ENCODE data around the gene ATG2A.

ATG2A gene

DNA sequence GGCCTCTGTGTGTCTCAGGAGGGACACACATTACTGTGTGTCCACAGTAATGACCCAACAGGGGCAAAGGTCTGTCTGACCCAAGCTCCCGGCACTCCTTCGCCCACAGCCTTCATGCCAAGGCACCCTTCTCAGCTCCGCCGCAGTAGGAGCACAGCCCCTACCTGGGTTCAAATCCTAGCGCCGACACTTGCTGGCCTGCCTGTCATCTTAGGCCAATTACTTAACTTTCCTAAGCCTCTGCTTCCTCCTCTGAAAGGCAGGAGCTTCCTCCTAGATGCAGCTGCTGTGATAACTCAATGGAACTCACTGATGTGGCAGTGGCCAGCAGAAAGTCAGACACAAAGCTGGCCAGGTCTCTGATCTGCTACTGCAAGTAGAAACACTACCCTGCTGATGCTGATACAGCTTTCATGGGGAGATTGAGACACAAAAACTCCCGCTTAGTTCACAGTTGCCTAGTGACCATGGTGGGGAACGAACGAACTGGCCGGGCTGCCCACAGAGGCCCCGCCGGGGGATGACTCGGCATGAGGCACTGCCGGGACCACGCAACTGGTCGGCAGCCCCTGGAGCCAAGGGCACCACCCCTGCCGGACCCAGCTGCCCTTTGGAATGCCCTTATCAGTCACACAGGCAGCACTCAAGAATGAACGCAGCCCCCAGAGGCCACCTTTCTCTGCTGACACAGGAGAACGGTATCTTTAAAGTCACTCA, 46.7 kb downstream of the ATG2A start:
- no peak for DNase-seq (ENCODE audit: low read depth, low spot score)

DNA sequence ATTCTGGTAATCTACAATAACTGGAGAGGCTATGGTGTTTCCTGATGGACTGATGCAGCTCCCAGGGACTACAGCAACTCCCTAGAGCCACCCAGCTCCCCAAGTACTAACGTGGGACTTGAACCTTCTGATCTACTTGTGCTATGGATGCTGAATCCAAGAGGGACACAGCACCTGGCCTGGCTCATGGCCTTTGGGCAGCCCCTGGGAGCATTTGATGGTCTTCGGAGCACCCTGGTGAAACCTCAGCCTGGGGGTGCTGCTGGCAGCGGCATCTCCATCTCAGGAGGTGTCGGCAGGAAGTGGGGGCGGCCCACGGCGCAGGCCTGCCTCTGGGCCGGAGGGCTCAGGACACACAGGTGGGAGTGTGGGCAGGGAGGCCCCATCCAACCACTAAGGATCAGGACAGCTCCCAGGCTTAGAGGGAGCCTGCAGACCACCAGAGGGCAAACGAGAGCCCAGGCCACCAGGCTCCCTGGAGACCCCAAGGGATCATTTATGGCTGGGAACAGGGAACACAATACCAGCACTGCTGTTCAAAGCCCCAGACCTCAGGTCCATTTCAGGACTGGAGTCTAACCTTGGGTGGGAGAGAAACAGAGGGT, 47.3 kb downstream of the ATG2A start:
- DNase-seq (ENCODE audit: low read depth, low spot score) = no peak

DNA sequence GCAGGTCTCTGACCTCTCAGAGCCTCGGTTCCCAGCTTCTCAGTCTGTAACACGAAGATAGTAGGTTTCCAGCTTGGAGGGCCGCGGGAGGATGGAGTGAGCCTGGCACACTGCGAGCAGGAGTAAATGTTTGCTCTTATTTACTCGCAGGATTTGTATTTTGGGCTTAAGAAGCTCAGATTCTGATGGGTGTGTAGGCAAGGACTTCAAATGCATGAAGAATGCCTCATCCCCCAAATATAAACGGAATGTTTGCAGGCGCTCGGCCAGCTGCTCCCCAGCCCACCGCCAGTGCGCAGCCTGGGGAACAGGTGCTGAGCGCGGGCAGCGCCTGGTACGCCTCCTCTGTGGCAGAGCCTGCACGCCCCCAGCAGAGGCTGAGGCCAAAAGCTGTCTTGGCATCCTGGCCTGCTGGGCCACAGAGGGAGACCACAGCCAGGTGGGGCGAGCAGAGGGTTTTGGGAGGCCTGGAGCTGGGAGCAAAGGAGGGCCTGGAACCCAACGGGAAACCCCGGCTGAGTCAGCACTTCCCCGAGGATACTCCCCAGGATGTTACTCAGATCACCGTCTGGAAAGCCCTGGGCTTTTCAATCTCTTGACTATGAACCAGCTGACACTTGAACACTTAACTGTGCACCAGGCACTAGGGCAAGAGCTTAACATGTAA, 48.0 kb downstream of the ATG2A start:
- peak; percentile 60 for DNase-seq (ENCODE audit: low read depth, low spot score)

DNA sequence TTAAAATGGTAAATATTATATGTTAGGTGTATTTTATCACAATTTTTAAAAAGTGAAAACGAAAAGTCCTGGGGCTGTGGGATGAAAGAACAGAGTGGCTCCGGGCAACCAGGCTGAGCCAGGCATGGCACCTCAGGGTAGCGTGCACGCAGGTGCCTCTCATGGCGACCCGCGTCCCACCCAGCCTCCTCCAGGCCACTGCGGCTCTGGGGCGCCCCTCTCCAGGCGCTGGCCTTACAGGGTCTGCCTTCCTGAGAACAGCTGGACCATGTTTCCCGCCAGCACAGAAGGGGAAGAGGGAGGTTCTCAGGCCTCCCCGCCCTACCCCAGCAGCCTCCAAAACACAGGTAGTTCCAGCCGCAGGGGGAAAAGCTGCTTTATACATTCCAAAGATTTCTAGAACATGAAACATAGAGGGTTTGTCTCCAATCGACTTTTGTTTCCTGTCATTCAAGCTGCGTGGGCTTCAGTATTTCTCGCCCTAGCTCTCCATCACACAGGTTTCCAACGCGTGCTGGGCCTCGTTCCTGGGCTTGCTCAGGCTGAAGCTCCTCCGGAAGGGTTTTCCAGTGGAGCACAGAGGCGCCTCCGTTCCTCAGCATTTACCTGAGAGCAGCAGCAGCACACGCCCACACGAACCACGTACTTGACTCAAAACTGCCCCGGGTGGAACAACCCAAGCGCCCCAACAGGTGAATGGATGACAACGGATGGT, 49.1 kb downstream of the ATG2A start:
- DNase-seq (ENCODE audit: low read depth, low spot score) = no peak

DNA sequence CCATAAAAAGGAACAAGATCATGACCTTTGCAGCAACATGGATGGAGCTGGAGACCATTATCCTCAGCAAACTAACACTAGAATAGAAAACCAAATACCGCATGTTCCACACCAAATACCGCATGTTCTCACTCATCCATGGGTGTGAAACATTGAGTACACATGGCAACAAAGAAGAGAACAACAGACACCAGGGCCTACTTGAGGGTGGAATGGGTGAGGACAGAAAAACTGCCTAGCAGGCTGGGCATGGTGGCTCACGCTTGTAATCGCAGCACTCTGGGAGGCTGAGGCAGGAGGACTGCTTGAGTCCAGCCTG, 50.9 kb downstream of the ATG2A start:
- DNase-seq (ENCODE audit: low read depth, low spot score) = no peak

DNA sequence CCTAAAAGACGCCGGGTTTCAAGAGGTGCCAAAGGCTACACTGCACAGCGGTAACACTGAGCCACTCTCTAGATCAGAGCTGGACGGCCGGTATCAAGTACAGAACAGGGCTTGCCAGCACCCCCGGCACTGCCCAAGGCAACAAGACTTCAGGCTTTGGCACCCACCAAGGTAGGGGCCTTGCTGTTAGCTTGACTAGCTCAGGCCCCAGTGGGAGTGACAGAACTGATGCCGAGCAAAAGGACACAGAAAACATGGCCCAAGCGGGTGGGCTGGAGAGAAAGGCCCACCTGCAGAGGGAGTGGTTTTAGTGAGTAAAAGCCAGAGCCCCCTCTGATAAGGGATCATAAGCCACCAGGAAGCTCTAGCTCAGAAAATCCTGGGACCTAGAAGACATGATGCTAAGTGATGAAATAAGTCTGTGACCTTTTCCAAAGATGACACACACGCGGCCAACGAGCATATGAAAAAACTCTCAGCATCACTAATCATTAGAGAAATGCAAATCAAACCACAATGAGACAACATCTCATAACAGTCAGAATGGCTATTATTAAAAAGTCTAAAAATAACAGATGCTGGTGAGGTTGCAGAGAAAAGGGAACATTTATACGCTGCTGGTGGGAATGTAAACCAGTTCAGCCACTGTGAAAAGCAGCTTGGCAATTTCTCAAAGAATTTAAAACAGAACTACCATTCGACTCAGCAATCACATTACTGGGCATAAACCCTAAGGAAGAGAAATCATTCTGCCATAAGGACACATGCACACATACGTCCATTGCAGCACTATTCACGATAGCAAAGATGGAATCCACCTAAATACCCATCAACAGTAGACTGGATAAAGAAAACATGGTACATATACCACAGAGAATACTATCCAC, 51.5 kb downstream of the ATG2A start:
- DNase-seq (ENCODE audit: low read depth, low spot score) = no peak

DNA sequence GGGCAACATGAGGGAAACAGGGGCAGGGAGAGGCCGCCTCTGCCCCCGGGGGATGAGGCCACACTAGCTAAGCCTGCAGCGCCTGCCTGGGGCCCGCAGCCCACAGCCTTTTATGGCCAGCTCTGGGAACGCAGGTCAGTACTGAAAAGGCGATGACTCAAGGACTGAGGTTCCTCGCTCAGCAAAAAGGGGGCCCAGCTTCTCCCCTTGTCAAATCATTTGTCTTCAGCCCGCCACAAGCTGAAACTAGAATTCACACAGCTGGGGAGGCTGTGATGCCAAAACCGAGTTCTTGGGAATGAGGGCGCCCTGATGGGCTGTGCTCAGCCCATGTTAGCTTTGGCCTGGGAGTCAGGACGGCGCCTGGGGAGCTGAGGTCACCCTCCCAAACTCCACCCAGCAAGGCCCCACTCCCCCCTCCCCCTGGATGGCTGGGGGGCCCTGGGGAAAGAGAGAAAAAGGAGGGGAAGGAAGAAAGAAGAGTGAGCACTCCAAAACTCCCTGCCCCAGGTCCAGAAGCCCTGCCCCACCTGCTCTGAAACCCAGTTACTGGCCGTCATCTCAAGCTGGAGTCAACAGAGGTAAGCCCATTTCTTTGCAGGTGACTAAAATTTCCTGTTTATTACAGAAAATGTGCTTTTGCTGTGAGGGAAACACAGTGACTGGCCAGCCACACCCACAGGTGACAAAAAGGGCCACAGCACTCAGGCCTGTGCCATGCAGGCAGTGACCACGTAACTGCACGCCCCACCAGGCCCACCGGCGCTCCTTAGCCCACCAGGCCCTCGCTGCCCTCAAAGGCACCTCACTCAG, 52.3 kb downstream of the ATG2A start:
- peak; percentile 95 for DNase-seq (ENCODE audit: low read depth, low spot score)

DNA sequence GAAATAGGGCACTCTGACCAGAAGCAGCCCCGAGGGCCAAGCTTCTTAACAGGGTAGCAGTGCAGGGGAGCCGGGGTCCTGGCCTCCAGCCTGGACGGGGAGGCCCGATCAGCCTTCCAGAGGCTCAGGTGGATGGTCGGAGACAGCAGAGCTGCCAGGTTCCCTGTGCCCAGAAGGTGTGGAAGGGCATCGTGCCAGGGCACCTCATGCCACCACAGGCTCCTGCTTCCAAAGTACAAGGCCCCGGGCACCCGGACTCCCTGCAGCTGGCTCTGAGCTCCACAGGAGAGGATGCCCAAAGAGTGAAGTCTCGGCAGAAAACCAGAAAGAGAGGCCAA, 52.9 kb downstream of the ATG2A start:
- DNase-seq (ENCODE audit: low read depth, low spot score) = no peak

DNA sequence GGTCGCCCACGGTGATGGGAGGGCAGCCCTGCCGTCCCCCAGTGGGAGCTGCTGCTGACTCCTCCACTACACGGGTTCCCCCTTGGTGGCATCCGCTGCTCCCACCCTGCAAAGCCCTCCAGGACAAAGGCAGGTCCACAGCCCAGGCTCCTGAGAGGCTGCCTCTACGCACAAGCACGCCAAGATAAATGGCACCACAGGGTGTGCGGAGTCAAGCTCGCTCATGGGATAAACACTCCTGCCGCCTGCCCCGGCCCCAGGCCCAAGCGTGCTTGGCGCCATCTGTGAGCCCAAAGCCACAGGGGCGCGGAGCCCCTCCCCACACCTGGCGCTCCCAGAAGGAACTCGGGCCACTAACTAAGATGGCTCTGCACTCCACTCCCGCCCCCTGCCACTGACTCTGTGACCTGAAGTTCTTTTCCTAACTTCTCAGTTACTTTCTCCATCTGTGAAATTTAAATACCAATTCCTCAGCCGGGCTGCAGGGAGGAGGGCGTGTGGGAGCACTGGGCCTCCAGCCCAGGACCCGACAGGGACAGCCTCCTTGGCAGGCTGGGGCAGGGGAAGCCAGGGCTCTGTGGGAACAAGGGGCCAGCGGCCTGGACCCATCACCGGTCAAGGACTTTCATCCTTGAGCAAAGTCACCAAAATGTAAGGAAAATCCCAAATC, 53.5 kb downstream of the ATG2A start:
- DNase-seq (ENCODE audit: low read depth, low spot score) = no peak

DNA sequence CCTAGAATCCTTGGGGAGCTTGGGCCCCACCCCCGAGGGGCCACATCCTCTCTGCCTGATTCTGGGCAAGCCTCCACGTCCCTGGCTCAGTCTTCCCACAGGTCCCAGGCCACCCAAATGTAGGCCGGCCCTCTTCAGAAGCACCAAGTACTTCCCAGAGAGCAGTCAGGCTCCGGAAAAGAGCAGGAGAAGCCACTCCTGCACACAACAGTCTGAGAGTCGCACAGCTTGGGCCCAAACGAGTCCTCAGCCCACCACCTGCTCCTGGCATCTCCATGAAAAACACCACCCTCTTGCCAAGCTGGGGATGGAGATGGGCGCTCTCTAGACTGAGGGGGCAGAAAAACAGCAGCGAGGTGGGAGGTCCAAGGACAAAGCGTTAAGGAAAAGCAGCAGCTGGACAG, 54.0 kb downstream of the ATG2A start:
- no peak for DNase-seq (ENCODE audit: low read depth, low spot score)

DNA sequence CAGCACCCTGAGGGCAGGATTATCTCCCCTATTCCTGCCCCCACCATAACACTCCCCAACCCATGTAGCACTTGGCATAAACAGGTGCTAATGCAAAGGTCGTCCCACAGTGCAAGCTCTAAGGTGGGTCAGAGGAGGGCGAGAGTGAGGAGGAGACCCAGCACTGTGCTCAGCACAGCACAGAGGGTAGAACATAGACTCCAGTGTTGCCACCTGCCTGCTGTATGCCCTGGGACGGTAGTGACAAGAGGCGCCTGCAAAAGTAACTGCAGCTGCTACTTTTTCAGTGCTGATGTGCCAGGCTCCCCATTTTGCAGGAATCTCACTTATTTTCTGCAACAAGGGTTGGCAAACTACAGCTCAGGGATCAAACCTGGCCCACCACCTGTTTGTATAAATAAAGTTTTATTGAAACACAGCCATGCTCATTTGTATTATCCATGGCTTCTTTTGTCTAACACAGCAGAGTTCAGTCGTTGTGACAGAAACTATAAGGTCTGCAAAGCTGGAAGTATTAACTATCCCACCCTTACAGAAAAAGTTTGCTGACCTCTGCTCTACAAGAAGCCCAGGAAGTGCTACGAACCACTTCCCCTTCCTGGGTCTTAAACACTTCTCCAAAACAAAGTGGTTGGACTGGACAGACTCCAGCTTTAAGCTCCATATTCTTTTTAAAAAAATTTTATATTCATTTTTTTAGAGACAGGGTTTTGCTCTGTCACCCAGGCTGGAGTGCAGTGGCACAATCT, 55.6 kb downstream of the ATG2A start:
- no peak for DNase-seq (ENCODE audit: low read depth, low spot score)

DNA sequence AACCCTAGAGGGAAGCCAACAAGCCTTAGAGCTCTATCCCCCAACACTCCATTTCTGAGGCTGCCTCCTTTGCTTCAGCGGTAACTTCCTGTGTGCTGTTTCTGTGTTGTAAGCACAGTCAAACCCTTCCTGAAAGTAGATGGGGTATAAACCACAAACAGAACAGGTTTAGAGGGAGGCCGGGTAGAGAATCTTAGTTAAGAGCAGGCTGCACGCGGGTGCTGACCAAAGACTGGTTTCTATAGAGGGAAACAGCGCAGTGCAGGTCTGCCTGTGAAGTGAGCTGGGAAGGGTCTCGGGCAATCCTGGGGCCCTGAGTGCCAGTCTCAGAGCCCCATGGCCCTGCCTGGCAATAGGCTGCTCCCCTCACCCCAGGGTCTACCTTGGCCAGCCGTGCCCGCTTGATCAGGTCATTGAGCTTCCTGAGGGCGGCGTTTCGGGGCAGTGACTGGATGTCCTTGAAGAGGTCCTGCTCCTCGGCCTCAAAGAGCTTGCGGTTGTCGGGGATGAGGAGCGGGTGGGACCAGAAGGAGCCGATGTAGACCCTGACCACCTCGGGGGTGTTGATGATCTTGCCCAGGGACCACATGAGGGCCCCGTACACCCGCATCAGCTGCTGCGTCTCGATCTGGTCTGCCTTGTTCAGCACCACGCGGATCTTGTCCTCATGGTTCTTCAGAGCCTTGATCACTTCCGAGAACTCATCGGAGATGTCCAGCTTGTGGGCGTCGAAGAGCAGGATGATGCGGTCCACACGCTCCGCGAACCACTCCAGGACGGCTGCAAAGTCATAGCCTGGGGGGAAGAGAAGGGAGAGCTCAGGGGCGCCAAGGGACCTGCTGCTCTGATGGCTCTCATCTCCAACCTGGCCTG, 57.2 kb downstream of the ATG2A start:
- DNase-seq (ENCODE audit: low read depth, low spot score) = no peak

DNA sequence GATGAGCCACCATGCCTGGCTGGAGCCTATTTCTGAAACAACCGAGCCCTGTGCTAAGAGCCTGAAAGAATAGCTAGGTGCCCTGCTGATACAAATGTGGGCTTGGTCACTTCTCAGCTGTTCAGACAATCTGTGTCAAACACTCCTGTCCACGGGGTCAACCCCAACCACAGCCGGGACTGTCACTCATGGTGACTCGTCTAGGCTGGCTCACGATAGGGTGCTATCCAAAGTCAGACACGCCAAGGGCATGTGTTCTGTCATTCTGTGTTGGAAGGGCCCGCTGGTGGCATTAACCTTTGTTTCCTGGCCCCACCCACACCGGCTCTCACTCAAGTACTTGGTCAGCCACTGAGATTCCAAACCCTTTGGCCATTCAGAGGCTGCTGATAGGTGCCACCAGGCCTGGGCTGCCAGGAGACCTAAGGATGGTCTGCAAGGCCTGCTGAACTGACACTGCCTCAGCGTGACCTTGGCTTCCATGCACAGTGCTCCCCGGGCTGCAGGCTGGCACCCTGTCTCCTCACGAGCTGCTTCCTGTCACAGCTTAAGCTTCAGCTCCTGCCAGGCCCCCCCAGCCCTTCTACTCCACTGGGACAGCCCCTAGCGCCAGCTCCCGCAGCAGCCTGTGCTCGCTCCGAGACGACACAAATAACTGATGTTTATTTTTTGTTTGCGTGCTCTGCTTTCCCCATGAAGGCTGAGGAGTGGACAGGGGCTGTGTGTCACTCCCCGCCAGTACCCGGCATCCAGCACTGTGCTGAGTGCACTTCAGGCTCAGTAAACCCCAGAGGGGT, 58.3 kb downstream of the ATG2A start:
- no peak for DNase-seq (ENCODE audit: low read depth, low spot score)

DNA sequence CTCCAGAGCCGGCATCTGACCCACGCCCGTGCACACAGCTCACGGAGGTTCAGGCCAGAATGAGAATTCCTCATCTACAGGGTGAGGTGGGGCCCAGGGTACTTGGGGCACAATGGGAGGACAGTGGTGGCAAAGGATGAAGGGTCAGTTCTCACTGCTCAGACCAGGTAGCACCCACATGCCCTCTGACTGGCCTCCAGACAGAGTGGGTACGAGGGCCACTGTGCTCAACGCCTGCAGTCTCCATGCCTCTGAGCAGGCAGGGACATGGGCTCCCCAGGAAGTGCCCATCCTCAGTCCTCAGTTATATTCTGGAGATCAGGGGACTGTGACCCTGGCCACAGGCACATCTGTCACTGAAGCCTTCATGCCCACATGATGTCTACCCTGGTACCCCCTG, 59.5 kb downstream of the ATG2A start:
- DNase-seq (ENCODE audit: low read depth, low spot score) = no peak

DNA sequence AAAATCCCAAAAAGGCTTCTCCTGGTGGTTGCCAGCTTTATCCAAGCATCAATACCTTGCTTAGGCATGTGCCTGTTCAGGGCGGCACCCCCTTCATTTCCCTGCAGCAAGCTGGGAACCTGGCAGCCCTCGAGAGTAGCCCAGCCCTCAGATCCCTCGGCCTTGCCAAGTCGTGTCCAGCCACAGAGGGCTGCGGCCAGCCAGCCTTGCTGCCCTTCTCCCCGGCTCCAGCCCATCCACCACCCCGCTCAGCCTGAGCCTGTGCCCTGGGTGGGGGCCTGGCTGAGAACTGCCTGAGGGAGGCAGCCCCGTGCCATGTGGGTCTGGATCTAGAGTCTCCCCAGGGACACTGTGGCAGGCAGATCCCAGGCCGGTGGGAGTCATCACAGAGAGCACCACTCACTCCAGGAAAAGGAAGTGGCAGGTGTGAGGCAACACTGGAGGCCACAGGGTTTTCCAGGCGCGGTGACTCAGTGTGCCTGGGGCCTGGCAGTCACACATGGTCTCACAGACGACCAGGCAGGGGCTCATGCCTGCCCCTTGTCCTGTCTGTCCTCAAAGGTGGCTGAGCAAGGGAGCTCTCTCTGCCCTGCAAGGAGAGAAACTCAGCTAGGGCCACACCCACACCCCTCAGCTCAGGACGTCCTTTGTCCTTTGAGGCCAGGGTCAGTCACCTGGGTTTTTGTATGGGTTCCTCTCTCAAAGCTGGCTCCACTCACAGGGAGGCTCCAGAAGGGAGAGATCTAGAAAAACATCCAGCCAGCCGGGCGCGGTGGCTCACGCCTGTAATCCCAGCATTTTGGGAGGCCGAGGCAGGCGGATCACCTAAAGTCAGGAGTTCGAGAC, 60.4 kb downstream of the ATG2A start:
- no peak for DNase-seq (ENCODE audit: low read depth, low spot score)

DNA sequence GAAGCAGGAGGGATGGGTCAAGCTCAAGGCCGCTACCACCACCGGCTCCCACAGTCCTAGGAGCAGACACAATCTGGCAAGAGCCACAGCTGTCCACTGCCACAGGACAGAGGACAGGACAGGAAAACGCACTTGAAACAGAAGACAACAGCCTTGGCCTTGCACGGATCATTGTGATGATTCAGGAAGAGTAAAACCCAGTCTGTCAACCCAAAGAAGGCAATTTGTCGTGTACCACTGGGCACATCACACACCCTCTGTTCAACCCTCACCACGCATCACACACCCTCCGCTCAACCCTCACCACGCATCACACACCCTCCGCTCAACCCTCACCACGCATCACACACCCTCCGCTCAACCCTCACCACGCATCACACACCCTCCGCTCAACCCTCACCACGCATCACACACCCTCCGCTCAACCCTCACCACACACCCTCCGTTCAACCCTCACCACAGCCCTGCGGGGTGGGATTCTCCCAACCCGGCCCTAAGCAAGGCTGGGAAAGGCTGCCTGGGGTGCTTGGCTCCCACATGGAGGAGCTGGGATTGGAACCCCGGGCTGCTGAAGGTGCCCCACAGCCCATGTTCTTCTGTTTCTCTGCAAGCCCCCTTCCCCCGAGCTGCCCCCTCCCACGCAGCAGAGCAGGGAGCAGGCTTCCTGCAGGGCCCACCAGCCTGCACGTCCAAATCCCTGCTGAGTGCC, 61.3 kb downstream of the ATG2A start:
- no peak for DNase-seq (ENCODE audit: low read depth, low spot score)

All from brain pericyte (primary cell).